GM23338 (cell line): ENCODE results near the gene SRGAP2C.
"Not testable (repeated sequence)": the region's sequence is repeated elsewhere in the genome, so short reads cannot be mapped to it uniquely, and the experiment has no call there.

Source experiments
- EZH2 ChIP-seq: fragments of 200-600 bp; sonication (generic); IDR thresholded peaks from one replicate; pipeline ENCODE4 v1.8.0; 2017; ENCODE audit warnings: antibody characterized with exemption, mild to moderate bottlenecking, low read depth; ENCODE audit not compliant: unreplicated experiment
- EZH2phosphoT487 ChIP-seq: fragments of 200-600 bp; sonication (generic); IDR thresholded peaks from one replicate; pipeline ENCODE4 v1.8.1; 2018; ENCODE audit warnings: antibody characterized with exemption; ENCODE audit not compliant: unreplicated experiment
- POLR2AphosphoS5 ChIP-seq: IDR thresholded peaks from 2 replicates; pipeline ENCODE4 v1.6.1; 2016; ENCODE audit warnings: antibody characterized with exemption, low read depth
- ZNF331 ChIP-seq: fragments of 250-450 bp; sonication (Bioruptor Pico); IDR thresholded peaks from 2 replicates; pipeline ENCODE4 v1.5.0; 2020; ENCODE audit warnings: low read depth, mild to moderate bottlenecking, moderate library complexity
- TF ChIP-seq, protein P1 (sequence below), 2 experiments: fragments of 200-600 bp in 1 of 2; sonication (generic) in 1 of 2; conservative IDR thresholded peaks; 2 replicates each; pipeline versions ENCODE4 v1.5.1 to v1.6.1; 2016 to 2017; ENCODE audit warnings: antibody characterized with exemption in 2 of 2, low read depth in 2 of 2, mild to moderate bottlenecking in 2 of 2, moderate library complexity in 1 of 2
- TF ChIP-seq, protein P2 (sequence below): IDR thresholded peaks from one replicate; pipeline ENCODE4 v1.6.1; 2018; ENCODE audit warnings: antibody characterized with exemption; ENCODE audit not compliant: unreplicated experiment
- TF ChIP-seq, protein P3 (sequence below): IDR thresholded peaks from 2 replicates; pipeline ENCODE4 v1.6.1; 2016; ENCODE audit warnings: antibody characterized with exemption

DNA sequence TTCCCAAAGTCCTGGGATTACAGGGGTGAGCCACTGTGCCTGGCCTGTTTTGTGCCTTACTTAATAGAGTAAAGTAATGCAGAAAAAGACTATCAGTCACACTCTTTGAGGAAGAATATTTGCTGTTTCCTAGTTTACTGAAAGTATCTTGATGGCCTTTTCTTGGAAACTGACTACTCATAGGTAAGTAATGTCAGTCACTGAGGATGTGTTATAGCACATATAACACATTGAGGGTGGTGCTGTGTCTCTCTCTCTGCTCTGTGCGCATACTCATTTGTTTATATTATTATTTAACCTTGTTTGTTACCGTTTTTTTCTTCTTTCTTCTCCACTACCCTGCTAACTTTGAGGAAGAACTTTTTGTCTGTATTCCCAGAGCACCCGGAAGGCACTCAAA, 93.4 kb downstream of the SRGAP2C start:
- TF ChIP-seq, protein P1, sequence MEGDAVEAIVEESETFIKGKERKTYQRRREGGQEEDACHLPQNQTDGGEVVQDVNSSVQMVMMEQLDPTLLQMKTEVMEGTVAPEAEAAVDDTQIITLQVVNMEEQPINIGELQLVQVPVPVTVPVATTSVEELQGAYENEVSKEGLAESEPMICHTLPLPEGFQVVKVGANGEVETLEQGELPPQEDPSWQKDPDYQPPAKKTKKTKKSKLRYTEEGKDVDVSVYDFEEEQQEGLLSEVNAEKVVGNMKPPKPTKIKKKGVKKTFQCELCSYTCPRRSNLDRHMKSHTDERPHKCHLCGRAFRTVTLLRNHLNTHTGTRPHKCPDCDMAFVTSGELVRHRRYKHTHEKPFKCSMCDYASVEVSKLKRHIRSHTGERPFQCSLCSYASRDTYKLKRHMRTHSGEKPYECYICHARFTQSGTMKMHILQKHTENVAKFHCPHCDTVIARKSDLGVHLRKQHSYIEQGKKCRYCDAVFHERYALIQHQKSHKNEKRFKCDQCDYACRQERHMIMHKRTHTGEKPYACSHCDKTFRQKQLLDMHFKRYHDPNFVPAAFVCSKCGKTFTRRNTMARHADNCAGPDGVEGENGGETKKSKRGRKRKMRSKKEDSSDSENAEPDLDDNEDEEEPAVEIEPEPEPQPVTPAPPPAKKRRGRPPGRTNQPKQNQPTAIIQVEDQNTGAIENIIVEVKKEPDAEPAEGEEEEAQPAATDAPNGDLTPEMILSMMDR (conservative IDR thresholded peaks at IDR 0.05; ENCODE audit: low read depth in 2 of 2): not testable (repeated sequence)
- TF ChIP-seq EZH2phosphoT487; POLR2AphosphoS5; EZH2; ZNF331 (CRISPR knock-in tag): not testable (repeated sequence)
- TF ChIP-seq, protein P2, sequence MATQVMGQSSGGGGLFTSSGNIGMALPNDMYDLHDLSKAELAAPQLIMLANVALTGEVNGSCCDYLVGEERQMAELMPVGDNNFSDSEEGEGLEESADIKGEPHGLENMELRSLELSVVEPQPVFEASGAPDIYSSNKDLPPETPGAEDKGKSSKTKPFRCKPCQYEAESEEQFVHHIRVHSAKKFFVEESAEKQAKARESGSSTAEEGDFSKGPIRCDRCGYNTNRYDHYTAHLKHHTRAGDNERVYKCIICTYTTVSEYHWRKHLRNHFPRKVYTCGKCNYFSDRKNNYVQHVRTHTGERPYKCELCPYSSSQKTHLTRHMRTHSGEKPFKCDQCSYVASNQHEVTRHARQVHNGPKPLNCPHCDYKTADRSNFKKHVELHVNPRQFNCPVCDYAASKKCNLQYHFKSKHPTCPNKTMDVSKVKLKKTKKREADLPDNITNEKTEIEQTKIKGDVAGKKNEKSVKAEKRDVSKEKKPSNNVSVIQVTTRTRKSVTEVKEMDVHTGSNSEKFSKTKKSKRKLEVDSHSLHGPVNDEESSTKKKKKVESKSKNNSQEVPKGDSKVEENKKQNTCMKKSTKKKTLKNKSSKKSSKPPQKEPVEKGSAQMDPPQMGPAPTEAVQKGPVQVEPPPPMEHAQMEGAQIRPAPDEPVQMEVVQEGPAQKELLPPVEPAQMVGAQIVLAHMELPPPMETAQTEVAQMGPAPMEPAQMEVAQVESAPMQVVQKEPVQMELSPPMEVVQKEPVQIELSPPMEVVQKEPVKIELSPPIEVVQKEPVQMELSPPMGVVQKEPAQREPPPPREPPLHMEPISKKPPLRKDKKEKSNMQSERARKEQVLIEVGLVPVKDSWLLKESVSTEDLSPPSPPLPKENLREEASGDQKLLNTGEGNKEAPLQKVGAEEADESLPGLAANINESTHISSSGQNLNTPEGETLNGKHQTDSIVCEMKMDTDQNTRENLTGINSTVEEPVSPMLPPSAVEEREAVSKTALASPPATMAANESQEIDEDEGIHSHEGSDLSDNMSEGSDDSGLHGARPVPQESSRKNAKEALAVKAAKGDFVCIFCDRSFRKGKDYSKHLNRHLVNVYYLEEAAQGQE: not testable (repeated sequence)
- TF ChIP-seq, protein P3, sequence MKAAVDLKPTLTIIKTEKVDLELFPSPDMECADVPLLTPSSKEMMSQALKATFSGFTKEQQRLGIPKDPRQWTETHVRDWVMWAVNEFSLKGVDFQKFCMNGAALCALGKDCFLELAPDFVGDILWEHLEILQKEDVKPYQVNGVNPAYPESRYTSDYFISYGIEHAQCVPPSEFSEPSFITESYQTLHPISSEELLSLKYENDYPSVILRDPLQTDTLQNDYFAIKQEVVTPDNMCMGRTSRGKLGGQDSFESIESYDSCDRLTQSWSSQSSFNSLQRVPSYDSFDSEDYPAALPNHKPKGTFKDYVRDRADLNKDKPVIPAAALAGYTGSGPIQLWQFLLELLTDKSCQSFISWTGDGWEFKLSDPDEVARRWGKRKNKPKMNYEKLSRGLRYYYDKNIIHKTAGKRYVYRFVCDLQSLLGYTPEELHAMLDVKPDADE: not testable (repeated sequence)
